HG02852 (cell line): ENCODE measurements around the gene NPAS2.

ENCODE experiments used
- ATAC-seq: cut with Tn5 transposase; IDR thresholded peaks from one replicate; pipeline ENCODE4 v1.9.1; 2021; ENCODE audit warnings: mild to moderate bottlenecking, moderate library complexity; ENCODE audit not compliant: unreplicated experiment

The NPAS2 gene

DNA sequence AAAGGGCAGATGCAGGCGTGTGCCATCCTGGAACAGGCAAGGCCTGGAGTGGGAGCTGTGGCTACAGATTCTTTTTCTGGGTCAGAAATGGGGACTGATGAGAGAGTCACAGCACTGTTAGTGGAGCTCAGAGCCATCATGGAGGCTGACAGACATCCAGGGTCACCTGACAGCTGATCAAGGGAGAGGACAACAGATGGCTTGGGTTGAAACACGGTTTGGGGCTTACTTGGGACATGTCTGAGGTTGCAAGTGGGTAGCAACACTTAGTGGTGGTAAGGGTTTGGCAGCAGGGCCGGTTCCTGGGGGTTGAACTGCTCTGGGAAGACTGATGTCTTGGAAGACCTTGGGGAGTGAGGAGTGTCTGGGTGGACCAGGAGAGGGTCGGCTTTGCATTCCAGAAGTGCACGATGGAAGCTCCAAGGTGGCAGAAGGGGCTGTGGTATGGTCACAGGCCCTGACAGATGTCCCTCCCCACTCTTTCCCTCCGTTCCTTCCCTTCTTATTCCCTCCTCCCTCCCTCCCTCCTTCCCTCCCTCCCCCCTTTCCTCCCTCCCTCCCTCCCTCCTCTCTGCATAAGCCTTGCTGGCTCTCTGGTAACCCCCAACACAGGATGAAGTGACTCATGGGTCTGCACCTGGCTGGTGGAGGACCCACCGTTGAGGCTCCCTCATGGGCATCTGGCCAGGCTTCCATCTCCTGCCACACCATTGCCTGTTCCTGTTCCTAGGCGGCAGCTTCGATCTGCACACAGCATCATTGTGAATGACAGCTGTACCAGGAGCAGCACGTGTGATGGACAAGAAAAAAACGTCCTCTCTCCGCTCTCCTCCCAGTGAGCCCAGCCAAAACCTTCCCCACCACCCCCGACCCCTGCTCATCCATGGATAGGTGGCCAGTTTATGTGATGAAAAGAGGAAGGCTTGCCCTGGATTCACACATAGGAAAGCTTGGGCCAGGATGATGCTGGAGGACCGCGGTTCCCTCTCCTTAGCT lies 118.4 kb downstream of the NPAS2 start:
- ATAC-seq = no peak

DNA sequence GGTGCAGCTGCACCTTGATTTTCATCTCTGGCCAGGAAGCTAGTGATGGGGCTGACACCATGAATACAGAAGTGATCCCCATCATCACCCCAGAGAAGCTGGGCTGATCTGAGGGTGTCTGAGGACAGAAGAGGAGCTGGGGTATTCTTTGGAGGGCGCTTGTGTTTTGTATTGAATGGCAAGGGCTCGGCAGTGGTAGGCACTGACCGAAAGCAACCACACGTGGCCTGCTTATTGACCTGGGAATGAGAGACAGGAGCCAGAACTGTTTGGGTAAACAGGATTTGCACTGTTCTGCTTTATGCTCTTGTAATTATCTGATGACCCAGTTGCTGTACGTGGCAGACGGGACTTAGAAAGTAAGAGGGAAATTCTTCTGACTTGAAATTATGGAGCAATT lies 119.5 kb downstream of the NPAS2 start:
- ATAC-seq = no peak

DNA sequence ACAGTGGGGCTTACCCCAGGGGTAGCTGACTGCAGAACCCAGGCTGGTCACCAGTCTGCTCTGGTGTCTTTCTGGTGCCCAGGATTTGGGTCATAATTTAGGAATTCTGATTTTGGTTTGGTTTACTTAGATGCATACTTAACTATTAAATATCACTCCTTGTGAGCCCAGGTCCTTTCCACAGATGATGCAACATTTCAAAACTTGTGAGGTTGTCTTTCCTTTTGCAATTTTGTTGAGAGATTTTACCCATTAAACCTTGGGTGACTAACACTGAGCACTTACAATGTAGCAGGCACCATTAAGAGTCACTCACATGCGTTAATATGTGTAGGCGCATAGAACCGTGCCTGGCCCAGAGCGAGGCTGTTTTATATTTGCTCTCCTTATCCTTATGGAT lies 120.3 kb downstream of the NPAS2 start:
- ATAC-seq = no peak

DNA sequence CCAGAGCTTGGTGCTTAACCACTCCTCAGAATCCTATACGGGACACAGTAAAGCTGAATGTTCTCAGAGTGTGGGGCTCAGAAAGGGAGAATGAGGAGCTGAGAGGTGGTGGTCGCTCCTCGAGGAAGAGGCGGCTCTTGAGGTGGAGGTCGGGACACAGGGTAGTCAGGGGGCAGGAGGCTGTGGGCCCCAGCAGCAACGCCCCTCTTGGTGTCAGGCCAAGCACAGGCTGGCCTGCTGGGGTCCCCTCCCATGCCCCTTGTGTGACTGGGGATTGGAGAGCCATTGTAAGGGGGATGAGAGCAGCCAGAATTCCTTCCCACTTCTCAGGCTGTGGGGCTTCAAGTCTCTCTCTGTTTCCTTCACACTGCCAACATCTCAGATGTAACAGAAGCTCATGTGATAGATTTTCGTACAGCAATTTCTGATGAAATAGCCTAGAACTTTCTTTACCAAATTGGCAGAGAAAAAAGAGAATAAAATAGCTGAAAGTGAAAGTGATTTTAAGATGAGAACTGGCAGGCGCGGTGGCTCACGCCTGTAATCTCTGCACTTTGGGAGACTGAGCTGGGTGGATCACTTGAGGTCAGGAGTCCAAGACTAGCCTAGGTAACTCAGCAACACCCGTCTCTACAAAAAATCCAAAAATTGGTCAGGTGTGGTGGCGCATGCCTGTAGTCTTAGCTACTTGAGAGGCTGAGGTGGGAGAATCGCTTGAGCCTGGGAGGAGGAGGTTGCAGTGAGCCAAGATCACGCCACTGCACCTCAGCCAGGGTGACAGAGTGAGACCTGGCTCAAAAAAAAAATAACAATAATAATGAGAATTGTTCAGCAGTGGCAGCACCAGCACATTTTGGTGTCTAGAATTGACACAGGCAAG lies 121.1 kb downstream of the NPAS2 start:
- ATAC-seq = no peak

DNA sequence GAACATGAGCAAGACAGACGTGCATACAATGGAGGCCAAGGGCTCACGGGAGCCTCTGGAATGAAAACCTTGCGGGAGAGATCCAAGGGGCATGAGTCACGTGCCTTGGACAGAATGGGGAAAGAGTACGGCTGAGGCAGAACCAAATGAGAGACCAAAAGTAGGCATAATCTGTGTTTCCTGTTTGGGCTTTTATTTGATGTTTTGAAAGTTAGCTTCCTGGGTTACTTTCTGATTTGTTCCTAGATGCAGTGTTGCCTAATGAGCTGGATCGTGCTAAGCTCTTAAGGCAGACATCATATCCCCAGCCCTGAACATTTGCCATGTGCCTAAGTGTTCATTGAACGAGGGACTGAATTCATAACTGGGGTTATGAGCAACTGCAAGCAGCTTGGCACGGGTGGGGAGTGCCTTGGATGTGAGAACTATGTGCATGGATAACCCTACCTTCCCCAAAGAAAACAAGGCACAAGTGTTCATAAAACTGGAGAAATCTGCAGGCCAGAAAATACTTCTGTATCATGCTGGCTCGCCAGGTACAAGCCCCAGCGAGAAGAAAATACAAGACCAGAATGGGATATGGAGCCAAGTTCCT lies 121.8 kb downstream of the NPAS2 start:
- ATAC-seq = no peak

DNA sequence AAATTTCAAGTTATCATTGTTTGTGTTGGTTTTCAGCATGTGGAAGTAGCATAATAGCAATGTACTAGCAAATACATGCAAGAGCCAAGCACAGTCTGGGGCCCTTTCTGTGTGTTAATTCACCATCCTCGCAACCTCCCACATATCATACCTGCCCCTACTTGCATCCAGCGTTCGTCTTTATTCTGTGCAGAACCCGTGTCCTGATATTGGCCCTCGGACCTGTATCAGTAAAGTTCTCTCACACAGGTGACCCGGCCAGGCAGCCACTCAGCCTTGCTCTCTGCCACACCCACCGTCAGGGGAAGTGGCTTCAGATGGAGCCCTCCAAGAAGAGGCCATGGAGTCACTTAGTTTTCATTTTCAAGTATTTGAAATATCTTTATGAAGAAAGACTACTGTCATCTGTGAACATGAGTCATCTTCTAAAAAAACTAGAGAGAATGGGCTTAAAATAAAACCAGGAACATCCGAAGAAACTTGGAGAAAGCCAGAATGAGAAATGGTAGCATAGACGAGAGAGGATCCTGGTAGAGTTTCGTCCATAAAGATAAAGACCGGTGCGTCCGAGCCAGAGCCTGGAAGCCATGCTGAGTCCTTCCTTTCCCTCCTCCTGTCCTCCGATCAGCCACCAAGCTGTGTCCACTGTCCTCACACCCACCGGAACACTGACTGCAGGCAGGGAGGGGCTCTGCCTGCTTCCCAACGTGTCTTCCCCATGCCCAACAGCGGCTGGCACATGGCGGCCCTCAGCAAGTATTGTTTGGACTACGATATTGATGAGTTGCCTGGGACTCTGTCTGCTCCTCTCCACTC lies 124.9 kb downstream of the NPAS2 start:
- ATAC-seq = no peak

DNA sequence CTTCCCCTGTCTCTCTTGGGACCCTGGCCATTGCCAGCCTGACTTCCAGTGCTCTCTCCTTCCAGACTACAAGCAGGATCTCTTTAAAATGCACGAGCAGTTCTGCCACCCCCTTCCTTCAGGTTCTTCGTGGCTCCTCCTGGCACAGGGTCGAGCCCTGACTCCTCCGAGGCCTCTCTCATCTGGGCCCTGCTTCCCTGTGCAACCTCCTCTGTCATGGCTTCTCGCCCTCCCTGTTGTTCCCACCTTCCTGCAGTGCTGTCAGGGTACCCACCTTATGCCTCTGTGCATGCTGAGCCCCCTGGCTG lies 125.4 kb downstream of the NPAS2 start:
- ATAC-seq = no peak

DNA sequence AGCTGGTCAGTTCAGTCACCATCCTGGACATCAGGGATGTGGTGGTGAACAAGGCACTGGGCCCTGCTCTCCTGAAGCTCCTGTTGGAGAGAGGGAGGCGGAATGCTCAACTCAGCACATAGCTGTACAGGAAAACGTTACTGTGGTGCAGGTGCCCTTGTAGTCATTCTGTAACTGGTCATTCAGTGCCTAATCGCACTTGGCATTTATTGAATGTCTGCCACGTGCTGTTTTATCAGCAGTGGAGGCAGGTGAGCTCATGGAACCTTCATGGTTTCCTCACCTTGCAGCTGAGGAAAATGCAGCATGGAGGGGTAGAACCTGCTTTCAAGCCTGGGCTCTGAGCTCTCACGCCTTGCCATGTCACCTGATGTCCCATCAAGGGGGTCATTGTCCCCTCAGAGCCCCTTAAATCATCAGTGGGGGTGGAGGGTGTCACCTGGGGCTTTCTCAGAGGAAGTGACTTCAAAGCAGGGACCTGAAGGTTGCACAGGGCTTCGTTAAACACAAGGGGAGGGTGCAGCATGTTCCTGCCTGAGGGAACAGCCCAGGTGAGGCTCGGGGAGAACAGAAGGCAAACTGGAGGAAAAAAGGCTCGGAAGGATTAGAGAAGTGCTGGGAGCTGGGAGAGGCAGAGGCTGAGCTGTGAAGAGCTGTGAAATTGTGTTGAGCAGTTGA lies 126.1 kb downstream of the NPAS2 start:
- no peak for ATAC-seq

DNA sequence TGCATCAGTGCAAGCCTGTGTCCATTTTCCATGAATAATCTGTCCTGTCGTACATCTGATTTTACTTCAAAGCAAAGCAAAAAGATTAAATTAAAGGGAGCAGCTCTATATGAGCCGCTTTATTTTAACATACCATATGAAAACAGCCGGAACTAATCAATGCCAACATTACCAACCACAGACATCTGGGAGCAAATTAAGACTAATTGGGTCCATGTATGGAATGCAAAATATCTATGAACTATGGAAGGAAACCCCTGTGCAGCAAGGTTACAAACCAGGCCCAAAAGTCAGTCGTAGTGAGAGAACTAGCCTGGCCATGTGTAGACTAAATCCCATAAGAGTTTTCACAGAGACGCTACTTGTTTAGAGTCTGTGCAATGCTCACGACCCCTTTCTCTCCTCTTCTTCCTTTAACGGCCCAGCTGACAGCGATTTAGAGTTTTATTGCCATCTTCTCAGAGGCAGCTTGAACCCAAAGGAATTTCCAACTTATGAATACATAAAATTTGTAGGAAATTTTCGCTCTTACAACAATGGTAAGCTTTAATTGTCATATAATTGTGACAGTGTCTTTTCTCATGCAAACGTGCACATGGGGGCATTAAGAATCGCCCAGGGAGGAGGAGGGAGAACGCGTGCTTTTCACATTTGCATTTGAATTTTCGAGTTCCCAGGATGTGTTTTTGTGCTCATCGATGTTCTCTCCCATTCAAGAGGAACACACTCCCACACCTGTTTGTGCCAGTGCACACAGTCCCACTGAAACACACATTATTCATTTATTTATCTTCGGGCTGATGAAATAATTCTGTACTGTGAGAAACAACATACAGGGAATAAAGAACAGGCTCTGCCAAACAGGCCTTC lies 129.2 kb downstream of the NPAS2 start:
- ATAC-seq = no peak

DNA sequence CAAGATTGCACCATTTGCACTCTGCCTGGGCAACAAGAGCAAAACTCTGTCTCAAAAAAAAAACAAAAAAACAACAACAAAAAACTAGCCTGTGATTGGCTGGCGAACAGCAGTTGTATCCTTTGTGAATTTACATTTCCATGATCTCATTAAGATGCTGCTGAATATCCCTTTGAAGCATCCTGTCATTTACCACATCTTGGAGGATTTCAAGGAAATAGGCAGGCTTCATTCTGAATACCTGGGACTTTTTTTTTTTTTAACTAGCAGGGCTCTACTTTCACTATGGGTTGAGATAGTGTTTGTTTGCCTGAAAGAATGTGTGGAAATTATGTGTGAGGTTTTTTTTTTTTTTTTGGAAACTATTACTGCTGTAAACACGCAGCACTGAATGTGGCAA lies 132.6 kb downstream of the NPAS2 start:
- ATAC-seq = no peak

DNA sequence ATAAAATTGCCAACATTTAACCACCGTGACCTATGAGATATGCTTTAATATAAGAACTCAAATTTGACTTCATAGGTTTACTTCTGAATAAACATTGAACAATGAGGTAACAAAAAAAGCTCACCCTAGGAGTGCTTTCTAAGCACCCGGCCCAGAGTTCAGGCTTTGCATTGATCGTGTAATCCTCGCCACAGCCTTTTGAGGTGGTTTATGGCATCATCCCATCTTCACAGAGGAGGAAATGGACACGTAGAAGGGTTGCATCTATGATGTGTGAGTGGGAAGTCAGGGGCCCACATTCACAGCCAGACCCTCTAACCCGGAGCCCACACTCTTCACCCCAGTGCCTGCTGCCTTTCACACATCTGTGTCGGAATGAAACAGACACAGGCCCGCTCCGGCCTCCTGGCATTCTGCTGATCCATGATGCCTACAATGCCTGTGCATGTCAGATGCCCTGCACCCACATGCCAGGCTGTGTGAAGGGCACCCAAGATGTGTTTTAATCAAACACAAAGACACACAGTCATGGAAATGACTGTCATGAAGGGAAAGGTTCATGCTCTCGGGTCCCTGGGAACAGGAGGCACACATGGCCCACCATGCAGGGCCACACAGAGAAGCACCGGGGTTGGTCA lies 133.6 kb downstream of the NPAS2 start:
- ATAC-seq = no peak

DNA sequence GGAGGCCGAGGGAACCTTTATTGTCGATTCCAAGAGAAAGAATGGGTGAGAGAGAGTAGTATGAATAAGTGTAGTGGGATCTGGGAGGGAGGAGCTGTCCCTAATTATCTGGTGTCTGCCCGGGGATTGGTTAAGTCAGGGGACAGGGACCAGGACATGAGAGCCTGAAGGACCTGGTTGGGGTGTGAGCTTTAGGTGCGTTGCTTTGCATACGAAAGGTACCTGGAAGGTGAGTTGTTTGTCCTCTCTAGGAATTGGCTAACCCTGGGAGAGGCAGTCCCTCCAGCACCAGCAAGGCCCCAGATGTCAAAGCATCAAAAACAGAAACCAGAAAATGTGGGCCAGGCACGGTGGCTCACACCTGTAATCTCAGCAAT lies 134.1 kb downstream of the NPAS2 start:
- no peak for ATAC-seq

DNA sequence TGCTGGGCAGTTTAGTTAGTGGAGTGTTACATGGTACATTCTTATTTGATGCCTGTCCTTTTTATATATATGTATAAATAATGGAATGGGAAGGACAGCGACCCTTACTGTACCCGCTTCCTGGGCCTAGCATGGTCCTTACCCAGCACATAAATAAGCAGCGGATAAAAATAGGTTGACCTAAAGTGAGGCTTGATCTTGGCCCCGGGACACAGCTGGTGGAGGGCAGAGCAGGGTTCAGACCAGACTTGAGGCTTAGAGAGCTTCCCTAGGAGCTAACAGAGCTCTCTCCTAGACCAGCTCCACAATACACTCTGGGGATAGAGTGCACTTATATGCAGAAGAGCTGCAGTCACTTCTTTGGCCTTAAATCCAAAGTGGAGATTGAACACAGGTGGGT lies 135.3 kb downstream of the NPAS2 start:
- no peak for ATAC-seq

DNA sequence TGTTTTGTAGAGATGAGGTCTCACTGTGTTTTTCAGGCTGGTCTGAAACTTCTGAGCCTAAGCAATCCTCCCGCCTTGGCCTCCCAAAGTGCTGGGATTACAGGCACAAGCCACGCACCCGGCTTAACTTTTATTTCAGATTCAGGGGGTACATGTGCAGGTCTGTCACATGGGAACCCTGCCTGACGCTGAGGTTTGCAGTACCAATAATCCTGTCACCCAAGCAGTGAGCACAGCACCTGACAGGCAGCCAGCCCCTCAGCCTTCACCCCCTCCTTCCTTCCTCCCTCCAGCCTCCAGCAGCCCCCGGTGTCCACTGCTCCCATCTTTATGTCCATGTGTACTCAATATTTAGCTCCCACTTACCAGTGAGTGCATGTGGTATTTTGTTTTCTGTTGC lies 136.1 kb downstream of the NPAS2 start:
- no peak for ATAC-seq

DNA sequence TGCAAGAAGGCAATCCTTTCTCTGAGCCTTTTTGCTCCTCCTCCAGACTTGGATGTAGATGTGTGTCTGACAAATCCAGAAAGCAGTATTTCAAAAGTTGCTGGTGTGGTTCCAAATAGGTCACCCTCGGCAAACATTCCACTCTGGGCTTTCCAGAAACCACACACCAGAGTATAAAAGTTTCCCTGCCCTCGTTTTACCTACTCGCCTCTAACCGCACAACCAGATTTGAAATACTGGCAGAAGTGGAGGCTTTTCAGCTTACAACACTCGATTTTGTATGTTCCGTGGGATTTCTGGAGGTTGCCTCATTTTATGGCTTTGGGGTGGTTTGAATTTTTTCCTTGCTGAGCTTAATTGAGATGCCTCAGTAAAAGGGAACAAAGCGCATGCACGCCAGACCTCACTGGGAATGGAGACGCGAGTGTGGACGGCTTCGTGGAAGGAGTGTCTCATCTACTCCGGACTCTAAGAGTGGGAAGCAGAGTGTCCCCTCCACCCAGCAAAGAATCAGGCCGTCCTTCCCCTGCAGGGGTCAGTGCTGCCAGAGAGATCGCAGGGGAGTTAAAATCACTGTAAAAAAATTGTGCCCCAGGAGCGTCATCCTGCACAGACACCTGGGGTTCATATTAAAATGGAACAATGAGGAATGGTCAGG lies 138.2 kb downstream of the NPAS2 start:
- ATAC-seq = no peak

DNA sequence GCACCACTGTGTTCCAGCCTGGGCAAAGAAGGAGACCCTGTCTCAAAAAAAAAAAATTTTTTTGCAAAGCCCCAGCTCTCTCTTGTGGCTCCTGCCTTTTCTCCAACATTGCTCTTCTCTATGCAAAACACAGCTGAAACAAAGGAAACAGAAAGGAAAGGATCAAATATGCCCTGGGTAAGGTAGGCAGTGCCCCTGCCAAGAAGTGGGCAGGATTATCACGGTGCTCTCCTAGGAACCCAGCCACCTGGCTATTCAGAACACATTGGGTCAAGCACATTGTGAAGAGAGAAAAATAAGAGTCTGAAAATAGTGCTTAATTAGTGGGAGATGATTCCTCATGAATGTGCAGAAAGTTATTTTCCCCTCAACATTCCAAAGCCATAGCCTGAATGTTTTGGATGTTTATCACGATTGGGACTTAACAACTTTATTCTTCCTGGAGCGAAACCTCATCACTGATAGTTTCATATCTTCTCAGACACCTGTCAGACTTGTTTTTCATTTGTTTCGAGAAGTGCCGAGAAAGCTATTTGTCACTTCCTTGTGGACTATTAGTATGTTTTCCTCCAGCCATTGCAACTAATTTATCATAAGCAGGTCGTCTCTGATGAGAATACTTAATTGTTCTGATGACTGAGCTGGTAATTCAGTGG lies 139.4 kb downstream of the NPAS2 start:
- ATAC-seq = no peak

DNA sequence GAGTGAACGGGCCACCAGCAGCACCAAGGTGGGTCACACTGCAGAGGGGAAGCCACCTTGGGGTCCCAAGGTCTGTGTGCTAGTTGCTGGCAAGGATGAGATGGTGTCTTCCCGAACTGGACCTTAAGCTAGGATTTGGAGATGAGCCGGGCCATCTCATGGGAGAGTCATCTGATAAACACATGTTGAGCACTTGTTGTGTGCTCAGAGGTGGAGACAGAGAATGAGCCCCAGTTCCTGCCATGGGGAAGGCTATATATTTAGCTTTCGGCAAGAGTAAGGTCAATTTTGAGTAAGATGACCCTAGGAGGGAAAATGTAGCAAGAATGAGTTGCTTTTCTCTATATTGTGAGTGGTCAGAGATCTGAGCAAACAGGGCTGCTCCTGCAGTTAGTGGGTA lies 140.7 kb downstream of the NPAS2 start:
- ATAC-seq = no peak
